GM13977 (cell line): Measurements from ENCODE around the gene PCDHGB6.
"Not testable (repeated sequence)": the region's sequence is repeated elsewhere in the genome, so short reads cannot be mapped to it uniquely, and the experiment has no call there.

Source experiments
- DNase-seq: peaks from one replicate; pipeline ENCODE4 v3.0.0; 2012; ENCODE audit warnings: low spot score
- CTCF ChIP-seq: IDR thresholded peaks from 2 replicates; pipeline ENCODE4 v1.5.1; 2012; ENCODE audit warnings: mild to moderate bottlenecking, control low read depth; ENCODE audit not compliant: insufficient read depth; ENCODE audit errors: extremely low read depth, missing control alignments
- in situ Hi-C: fragments of 300-500 bp; cut with MboI; formaldehyde crosslinking; loops from one replicate; pipeline ENCODE4 v1.12.0; 2022; ENCODE audit warnings: low sequenced_read_pairs, low pct_unique_long_range_greater_than_20kb, mixed read lengths, inconsistent platforms; ENCODE audit not compliant: unreplicated experiment

The PCDHGB6 gene

GRCh38 chr5:141402553-141403243 lies 5.1 kb upstream of the PCDHGB6 start, which contains the start of gene PCDHGA9:
Gene PCDHGA9 (plus strand): TSS chr5:141402778. CDS start chr5:141402953, 175 bp downstream.
- in situ Hi-C loops = no loop called here
- peak; percentile 41 for TF ChIP-seq CTCF
- DNase-seq = peak; percentile 68

- in situ Hi-C loops = no loop called here
- DNase-seq = no peak
- TF ChIP-seq CTCF = no peak
Observed at GRCh38 chr5:141403387-141403786, 4.4 kb upstream of the PCDHGB6 start.

- in situ Hi-C loops = no loop called here
- DNase-seq = no peak
- no peak for TF ChIP-seq CTCF
Observed at GRCh38 chr5:141409598-141410306, 1.9 kb downstream of the PCDHGB6 start.

- TF ChIP-seq CTCF = no peak
- DNase-seq = no peak
- in situ Hi-C loops = no loop called here
Observed at GRCh38 chr5:141411575-141411974, 3.8 kb downstream of the PCDHGB6 start.

- peak; percentile 80 for TF ChIP-seq CTCF
- in situ Hi-C loops = no loop called here
- peak; percentile 86 for DNase-seq
Observed at GRCh38 chr5:141412854-141413539, 5.2 kb downstream of the PCDHGB6 start, which contains the start of gene PCDHGA10. Gene PCDHGA10 (plus strand): TSS chr5:141412987. CDS start chr5:141413176, 189 bp downstream.

- TF ChIP-seq CTCF = no peak
- in situ Hi-C loops = no loop called here
- no peak for DNase-seq
Observed at GRCh38 chr5:141413540-141414069, 5.8 kb downstream of the PCDHGB6 start.

GRCh38 chr5:141414548-141415274 lies 6.9 kb downstream of the PCDHGB6 start:
- in situ Hi-C loops = loop anchor here (5.0 kb wide), 1 partner anchor 148 kb away; no protein-coding TSS in a partner anchor
- DNase-seq = not testable (repeated sequence)

- DNase-seq = not testable (repeated sequence)
- in situ Hi-C loops = loop anchor here (5.0 kb wide), 1 partner anchor 147 kb away; no protein-coding TSS in a partner anchor
Observed at GRCh38 chr5:141415275-141415618, 7.4 kb downstream of the PCDHGB6 start.
